Medulla oblongata (tissue), 1 donor: ENCODE results near the gene MYO7A.

Source experiments
- DNase-seq: peaks from one replicate; pipeline ENCODE4 v3.0.0-alpha.2; 2015; ENCODE audit errors: extremely low spot score

Gene MYO7A

DNA sequence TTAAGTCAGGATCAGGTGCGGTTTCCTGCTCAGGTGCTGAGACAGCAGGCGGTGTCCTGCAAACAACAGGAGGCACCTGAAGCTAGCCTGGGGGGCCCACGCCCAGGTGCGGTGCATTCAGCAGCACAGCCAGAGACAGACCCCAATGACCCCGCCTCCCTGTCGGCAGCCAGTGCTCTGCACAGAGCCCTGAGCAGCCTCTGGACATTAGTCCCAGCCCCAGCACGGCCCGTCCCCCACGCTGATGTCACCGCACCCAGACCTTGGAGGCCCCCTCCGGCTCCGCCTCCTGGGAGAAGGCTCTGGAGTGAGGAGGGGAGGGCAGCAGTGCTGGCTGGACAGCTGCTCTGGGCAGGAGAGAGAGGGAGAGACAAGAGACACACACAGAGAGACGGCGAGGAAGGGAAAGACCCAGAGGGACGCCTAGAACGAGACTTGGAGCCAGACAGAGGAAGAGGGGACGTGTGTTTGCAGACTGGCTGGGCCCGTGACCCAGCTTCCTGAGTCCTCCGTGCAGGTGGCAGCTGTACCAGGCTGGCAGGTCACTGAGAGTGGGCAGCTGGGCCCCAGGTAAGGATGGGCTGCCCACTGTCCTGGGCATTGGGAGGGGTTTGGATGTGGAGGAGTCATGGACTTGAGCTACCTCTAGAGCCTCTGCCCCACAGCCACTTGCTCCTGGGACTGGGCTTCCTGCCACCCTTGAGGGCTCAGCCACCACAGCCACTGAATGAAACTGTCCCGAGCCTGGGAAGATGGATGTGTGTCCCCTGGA, at the start of gene MYO7A:
Gene MYO7A, plus strand, starts transcription at position 327 of the 772 bp plus-strand sequence. CDS start 2,389 bp downstream, outside the sequence.
- DNase-seq: peak; percentile 74

DNA sequence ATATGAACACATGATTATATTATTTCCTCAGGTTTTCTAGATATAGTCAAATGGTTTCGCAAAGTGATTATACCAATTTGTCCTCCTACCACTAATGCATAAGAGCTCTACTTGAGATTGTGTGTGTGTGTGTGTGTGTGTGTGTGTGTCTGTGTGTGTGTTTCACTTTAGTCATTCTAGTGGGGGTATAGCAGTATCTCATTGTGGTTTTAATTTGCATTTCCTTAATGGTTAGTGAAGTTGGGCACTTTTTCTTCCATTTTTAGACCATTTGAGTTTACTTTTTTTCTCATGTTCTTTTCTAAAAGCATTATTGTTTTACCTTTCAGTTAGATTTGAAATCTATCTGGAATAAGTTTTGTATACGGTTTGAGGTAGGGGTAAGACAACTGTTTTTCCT, 48.4 kb upstream of the MYO7A start:
- DNase-seq: no peak

- DNase-seq: no peak
Observed at GRCh38 chr11:77080643-77081210, 47.3 kb upstream of the MYO7A start.

DNA sequence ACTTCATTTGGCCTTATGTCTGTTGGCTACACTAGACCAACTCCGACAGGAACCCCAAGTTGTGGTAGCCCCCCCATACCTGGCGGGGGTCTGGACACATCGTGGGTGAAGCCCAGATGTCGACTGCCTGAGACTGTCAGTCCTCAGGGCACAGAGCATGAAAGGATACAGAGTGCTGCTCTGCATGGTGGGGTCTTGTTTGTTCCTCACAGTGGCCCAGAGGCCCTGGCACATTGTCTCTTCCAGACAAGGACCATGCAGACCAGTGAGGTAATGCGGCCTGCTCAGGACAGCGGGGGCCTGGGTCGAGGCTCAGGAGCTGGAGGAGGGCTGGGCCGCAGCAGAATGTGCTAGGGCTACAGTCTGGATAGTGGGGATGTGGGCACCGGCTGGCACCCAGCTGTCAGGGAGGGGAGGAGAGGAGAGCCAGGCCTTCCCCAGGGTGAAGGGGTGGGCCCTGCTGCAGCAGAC, 46.6 kb upstream of the MYO7A start:
- no peak for DNase-seq

DNA sequence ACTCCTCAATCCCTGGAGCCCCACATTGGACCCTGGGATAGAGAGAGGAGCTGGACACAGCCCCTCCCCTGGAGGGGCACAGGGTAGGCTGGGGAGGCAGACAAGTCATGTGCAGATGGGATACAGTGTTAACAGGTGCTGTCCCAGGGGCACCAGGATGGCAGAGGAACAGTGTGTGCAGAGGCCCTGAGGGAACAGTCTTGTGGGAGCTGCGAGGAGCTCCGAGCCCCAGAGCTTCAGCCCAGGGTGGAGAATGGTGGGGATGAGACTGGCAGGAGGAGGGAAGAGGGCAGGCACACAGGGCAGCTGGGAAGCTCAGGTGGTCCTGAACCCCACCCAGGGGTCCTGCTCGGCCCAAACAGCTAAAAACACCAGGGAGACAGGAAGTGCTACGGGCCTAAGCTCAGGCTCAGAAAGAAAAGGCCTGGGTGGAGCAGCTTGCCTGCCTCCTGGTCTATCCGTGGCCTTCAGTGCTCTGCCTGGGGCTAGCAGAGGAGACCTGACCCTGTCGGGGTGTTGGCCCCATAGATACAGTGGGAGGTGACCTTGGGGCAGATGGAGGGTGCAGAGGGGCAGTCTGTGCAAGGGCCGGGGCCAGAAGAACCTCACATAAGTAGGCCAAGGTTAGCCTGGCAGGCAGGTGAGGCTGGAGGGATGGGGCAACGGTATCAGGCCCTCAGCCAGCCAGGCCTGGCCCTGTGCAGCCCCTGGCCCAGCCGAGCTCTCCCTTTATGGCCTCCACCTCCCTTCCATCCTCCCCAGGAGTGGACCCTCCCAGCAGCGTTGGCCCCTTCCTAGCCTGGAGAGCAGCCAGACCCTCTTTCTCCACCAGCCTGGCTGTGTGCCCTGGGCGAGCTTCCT, 45.8 kb upstream of the MYO7A start:
- no peak for DNase-seq

- peak; percentile 28 for DNase-seq
Observed at GRCh38 chr11:77082838-77083565, 45.0 kb upstream of the MYO7A start.

- no peak for DNase-seq
Observed at GRCh38 chr11:77083566-77084245, 44.3 kb upstream of the MYO7A start.

- no peak for DNase-seq
Observed at GRCh38 chr11:77084581-77085191, 43.4 kb upstream of the MYO7A start.

DNA sequence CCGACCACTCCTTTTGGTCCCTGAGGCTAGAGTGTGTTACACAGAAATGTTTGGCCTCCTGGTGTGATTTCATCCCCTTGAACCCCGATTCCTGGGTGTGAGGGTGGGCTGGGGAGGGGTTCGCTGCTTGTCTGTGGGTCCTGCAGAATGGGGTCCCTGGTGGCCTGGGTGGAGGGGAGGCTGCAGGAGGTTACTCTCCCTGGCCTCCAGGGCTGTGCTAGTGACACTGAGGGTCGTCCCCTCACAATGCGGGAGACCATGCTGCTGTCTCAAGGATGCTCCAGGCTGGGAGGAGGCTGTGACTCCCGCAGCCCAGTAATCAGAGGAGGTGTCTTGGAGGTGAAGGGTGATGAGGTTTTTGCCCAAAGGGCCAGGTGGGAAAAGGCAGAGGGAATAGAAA, 42.4 kb upstream of the MYO7A start:
- DNase-seq: no peak

- peak; percentile 56 for DNase-seq
Observed at GRCh38 chr11:77086521-77087472, 41.2 kb upstream of the MYO7A start.

DNA sequence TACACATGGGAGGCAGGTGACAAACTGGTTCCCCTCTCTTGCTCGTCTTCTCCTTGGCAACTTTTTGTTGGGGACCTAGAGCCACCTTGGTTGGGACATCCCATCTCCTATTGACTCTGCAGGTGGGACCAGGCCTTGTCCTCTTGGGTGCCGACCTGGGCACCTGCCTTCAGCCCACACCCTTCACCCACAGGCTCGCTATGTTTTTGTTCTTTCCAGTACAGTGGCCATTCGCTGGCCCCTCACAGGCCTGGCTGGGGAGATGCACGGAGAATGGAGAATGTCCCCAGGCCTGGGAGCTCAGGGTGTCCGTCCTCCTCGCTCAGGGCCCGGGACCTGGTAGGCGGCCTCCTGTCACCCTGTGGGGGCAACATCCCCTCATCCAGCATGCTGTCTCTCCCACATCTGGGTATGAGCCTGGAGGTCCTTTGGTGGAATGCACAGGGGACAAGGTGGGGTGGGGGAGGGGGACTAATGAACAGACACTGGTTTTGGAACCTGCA, 40.3 kb upstream of the MYO7A start:
- DNase-seq: no peak

DNA sequence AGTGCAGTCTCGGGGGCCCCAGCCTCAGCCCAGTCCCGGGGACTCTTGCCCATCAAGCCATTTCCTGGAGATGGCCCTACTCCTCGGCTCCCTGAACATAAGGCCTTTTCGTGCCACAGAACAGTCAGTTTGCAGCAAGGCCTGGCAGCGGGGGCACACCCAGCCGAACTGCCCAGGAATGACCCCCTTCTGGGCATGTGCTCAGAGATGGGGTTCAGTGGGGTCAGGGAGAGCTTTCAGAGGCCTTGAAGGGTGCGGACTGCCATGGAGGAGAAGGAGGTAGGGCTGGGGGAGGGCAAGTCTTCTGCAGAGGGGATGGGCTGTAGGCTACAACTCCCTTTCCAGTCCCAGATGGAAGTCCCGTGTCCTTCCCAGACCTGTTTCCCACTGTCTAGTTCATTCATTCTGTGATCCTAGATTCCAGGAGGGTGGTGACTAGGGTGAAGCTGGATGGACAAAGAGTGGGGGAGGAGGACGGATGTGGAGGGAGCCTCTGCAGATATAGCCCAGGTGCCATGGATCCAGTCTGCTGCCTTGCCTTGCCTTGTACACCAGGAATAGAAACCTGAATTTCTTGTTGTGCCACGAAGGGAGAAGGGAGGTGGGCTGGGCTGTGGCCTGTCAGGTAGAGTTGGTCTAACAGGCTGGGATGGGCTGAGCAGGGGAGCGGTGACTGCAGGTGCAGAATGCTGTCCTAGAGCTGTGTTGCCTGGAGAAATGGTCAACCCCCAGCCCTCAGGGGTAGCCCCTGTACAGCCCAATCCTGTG, 39.6 kb upstream of the MYO7A start:
- no peak for DNase-seq

GRCh38 chr11:77089004-77089545, 39.0 kb upstream of the MYO7A start:
- DNase-seq: no peak

DNA sequence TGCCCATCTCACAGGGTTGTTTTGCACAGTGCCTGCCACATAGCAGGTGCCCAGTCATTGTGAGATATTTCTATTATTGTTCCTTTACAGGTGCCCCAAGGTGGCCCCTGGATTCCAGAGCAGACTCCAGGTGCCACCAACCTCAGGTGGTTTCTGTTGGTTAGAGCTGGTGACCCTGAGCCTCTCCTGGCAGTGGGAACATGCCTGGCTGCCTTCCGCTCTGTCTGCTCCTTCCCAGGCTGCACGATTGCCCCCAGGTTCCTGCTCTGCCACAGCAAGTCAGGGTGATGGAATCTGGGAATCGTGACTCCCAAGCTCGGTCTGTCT, 38.0 kb upstream of the MYO7A start:
- DNase-seq: no peak

- DNase-seq: no peak
Observed at GRCh38 chr11:77090373-77091111, 37.5 kb upstream of the MYO7A start.

DNA sequence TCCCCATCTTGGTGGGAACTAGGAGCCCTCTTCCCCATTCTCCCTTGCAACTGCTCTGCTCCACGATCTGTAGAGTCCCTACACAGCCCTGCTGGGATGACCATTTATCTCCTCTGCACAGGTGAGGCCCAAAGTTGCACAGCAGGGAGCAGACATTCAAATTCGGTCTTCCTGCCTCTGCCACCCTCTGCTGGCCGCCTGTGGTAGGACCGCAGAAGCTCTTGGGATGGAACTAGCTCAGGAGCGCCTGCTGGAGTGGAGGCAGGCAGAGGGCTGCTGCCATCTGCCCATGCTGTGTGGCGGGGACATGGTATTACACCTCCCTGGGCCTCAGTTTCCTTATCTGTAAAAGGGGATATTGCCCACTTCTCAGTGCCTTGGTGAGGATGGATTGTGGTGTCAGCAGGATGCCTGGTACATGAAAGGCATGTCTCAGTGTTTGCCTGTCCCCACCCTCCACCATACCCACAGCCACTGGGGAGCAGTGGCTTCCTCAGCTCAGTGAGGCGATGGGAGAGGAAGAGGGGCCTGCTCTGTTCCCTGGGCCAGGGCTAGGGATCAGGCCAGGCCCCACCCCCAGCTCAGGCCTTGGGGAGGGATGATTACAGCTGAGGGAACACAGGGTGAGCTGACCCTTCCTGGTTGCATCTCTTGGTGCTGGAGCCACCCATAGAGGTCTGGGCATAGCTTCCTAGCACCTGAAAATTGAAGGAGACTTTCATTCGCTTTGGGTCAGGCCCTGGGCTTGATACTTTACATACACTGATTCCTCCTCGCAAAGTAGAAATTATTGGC, 36.7 kb upstream of the MYO7A start:
- peak; percentile 81 for DNase-seq

DNA sequence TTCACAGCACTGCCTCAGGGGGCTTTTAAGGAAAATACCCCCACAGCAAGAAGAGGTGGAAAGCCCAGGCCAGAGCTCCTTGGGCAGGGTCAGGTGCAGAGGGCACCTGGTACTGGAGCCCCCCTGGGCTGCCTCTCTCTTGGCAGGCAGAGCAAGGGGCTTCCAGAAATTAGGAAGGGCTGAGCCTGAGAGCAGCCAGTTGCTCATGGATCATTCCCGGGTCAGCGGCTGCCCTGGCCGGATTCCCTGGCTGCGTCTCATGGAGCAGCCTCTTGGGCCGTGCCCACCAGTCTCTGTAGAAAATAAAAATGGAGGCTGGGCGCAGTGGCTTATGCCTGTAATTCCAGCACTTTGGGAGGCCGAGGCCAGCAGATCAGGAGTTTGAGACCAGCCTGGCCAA, 35.7 kb upstream of the MYO7A start:
- peak; percentile 52 for DNase-seq
